HPDE6-E6E7 (cell line): Measurements from ENCODE around the gene HEBP1.

Source experiments
- DNase-seq: peaks from one replicate; pipeline ENCODE4 v3.0.0; 2011; ENCODE audit warnings: missing footprints; ENCODE audit errors: extremely low spot score

Gene HEBP1

DNA sequence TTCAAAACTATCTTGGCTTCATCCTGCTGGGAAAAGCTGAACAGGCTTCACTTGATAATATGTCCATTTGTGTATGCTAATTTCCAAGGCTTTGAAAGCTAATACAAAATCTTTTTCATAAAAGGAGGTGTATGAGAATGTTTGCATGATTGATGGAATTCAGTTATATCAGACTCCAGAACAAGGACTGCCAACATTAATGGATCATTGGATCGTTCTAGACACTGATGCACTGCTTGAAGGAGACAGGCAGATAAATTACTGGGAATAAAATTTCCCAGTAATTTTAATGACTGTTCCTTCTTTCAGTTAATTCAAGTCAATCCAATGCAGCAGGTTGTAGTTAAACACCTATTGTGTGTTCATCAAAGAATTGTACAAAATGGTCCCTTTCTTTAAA lies 48.6 kb downstream of the HEBP1 start:
- no peak for DNase-seq

DNA sequence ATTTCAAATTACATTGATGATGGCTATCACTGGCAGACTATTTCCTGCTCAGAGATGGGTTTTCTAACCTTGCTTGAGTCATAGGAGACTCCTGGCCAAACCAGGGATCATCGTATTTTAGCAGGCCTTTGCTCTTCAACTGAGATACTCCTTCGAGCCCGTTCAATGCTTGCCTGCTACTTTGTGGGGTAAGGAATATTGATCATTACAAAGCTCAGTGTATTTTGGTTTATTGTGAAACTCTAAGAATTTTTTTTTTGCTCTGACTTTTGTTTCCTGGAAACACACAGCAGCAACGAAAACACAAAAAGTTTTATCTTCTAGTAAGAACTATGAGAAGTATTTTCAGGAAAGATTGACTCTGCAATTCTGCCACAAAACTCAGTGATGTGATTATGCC lies 52.2 kb downstream of the HEBP1 start:
- DNase-seq, result no peak

DNA sequence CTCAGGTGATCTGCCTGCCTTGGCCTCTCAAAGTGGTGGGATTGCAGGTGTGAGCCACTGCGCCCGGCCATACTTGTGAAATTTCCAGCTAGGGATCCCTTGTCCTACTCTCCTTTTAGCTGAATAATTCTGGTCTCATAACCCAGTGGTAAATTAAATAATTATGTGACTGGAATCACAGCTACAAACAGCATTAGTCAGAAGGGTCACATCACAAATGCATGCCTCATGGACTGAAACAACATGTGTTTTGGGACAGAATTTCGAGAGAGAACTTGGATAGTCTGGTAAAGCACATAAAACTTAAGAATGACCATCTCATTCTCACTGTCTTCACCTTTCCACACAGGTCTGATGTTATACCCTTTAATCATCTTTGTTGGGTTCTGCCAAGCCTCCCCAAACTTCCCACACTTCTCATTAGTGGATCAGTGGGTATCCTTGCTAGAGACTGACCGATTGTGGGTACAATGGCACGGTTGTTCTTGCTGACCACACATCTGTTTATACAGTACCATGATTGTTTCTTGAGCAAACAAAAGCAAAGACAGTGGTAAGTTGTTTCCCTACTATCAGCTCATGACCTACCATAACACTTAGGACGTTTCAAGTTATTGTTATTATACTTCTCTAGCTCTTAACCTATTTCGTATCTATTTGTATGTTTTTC lies 53.2 kb downstream of the HEBP1 start:
- no peak for DNase-seq

DNA sequence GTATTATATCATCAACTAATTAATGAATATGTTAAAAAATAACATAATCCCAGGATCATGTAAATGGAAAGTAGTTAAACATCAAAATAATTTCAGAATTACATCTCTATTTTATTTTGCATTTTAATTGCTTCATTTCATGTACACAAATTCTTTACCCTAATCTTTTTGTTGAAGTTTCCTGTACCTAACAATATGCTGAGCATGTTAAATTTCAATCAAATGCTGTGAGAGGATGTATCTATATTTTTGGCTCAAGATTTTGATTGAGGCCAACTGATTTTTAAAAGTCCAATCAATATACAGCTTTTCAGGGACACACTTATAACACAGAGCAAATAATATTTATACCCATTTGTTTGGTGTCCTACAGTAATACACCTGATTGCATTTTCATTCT lies 54.5 kb downstream of the HEBP1 start:
- DNase-seq, result no peak

DNA sequence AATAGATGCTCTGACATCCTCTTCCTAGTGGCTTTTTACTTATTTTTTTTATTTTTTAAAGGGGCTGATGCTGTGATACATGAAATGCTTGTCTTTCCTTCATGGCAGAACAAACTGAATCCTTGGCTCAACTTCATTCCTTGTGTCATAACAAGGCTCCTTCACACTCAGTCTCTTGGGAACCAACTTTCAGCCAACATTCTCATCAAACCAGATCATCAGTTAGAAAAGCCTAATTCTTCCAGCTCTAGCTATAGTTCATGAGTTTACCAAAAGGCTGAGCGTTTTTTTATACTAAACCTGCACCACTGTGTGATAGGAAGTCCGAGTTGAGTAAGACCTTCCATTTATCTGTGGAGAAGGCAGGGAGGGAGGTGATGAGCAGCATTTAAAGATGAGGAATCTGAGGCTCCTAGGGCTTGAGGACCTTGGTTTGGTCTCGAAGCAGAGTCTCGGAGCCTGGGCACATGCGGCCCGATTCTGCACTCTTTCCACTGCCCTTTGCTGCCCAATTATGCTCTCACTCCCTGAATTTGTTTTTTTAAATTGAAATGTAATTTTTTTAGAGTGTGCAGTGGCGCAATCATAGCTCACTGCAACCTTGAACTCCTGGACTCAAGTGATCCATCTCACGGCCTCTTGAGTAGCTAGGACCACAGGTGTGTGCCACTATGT lies 56.3 kb downstream of the HEBP1 start:
- no peak for DNase-seq

DNA sequence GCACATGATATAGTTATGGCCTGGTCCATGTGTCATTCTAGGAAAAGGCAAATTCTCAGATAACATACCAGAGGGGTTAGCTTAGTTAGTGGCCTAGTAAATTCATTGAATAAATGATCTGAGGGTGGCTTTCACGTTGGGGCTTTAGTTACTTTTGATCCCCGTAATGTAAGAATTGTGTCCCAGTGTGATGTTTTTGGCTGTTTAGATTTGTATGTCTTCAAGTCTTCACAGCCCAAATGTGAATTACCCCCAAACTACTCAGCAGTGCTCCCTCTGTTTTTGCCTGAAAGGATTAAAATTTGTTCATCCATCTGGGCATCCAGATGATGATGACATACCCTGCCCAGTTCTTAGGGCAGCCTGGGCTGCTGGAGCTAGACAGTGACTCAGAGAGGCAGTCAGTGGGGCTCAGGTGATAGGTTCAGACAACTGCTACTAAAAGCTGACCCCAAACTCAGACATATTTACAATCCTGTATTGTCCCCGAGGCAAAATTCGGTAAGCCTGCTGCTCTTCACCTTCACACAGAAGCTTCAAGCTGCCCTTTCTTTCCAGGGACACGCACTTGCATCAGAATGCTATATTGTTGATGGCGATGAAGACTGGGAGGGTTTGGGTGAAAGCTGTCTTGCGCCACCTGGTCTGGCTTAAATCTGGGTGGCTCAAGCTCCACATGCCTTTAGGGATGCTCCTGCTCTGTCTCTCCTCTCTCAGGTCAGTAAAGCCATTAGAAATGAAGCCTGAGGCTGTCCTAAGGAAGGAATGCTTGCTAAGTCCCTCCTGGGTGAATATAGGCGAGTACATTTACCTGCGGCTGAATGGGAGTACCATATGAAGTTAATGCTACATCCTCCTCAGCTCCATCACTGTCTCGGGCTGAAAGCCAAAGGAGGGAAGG lies 58.4 kb downstream of the HEBP1 start:
- no peak for DNase-seq

DNA sequence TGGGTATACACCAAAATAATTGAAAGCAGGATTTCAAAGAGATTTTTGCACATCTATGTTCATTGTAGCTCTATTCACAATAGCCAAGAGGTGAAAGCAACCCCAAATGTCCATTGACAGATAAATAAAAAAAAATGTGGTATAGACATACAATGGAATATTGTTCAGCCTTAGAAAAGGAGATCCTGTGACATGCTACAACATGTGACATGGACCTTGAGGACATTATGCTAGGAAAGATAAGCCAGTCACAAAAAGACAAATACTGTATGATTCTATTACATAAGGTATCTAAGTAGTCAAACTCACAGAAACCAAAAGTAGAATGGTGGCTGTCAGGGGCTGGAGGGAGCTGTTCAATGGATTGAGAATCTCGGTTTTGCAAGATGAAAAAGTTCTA lies 60.2 kb downstream of the HEBP1 start:
- no peak for DNase-seq

DNA sequence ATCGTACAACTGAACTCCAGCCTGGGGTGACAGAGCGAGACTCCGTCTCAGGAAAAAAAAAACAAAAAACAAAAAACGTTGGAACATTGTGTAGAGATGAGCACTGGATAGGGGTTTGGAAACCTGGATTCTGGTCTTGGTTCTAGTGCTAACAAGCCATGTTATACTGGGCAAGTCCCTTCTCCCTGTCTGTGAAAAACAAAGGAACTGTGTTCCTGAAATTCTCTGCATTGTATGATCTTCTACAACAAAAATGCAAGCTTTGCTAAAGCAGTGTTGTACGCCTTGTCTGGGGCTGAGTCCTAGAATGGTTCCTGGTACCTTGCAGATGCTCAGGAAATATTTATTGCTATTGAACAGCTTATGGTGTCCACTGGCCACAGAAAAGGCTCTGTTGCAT lies 61.5 kb downstream of the HEBP1 start:
- no peak for DNase-seq

DNA sequence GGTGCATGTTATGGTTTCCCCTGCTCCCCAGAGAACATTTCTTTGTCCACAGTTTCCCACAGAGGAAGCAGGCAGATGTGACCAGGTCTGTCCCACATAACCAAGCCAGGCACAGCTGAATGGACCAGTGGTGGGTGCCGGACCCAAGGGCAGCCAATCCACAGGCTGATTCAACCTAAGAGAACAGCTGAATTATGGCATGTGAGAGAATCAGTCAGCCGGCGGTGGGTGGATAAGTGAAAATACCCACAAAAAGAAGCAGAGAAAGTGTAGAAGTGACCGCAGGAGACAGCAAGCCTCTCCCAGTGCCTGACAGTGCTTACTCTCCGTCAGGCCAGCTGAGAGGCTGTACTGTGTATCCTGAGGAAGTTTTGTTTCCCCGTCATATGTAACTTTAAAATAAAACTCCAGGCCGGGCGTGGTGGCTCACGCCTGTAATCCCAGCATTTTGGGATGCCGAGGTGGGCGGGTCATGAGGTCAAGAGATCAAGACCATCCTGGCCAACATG lies 63.0 kb downstream of the HEBP1 start:
- DNase-seq, result no peak

DNA sequence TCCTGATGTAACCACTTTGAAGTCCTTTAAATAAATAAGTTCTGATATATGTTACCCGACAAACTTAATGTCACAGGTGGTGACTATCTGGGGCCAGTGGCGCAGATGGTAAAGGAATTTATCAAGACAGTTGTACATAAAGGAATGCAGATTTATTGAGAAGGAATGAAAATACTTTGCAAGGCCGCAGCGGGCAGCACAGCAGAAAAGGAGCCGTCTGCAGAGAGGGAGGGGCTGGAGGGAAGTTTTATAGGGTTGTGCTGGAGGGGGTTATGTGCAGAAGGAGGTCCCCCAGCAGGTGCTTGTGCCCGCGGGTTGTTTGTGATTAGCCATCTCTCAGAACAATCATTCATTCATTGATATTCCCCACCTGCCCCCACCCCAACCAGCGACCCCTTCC lies 65.5 kb downstream of the HEBP1 start:
- DNase-seq, result no peak

DNA sequence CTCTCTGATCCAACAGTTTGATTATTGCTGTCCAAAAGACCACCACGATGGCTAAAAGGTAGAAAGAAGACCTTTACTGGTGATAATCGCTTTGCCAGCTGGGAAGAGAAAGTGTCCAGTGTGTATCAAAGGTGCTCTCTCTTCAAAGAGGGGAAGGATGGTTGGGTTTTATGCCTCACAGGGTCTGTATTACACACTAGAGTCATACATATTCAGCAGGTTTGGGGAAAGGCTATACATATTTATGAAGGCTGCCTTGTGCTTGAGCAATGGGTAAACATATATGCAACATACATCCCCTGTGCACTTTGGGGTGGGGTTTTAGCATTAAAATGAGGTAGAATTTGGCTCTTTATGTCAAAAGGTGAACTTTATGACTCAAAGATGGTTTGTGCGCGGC lies 66.3 kb downstream of the HEBP1 start:
- DNase-seq, result no peak

DNA sequence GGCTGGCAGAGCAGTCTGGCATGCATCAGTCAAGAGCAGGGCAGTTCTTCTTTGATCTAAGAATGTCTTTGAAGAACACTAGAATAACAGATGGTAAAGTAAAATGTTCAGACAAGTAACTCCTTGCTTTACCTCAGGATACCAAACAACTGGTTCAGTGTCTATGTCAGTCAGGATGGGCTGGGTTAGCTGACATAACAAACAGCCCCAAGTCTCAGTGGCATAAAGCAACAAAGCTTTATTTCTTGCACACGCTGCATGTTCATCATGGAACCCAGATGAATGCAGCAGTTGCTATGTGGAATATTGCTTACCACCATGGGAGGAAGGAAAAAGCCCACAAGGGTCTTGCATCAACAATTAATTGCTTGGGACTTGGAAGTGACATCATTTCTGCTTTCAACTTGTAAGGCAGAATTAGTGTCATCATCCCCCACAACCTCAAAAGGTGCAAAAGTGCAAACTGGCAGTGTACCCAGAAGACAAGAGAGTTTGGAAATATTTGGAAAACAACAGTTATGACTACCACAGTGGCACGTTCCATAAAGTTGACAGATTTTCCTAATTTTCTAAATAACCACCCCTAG lies 69.3 kb downstream of the HEBP1 start:
- DNase-seq, result no peak

DNA sequence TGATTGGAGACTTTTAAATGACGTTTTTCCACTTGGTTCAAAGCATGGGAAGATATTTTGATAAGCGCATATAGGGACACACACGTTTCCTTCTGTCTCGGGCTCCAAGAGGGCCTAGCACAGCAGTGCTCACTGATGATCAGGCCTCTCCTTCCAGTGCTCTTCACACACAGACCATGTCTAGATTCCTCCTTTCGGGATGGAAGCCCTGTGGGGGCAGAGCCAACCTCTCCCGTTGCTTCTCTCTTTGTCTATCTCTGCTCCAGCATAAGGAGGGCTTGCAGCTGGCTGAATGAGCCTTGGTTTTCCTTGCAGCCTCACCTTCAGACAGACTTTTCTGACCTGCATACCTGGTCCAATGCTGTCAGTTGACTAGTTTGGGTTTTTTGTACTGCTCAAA lies 70.4 kb downstream of the HEBP1 start:
- DNase-seq, result no peak

DNA sequence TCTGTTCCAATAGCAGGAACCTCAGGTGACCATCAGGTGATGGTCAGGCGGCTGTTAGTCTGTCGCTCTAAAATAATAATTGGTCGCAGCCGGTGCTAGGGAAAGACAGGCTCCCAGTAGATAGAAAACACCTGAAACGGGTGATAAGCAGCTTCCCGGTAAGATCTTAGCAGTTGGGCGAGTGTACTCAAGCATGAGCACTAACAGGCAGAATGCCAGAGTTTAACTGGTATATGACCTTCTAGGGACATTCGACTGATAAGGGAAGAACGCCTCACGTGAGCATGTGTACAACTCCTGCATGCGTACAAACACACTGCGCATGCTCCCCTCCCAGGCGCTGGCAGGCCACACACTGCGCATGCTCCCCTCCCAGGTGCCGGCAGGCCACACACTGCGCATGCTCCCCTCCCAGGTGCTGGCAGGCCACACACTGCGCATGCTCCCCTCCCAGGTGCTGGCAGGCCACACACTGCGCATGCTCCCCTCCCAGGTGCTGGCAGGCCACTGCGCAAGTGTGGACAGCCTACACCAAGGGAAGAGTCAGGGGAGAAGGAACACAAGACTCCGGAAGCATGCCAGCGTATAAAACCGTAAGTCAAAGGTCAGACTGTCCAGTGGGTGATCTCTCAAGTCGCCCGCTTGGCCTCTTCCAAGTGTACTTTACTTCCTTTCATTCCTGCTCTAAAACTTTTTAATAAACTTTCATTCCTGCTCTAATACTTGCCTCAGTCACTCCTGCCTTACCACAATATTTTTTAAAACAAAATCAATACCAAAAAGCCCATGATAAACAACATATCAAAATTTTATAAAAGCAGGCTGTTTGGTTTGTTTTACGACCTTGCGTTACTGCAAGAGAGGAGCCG lies 72.6 kb downstream of the HEBP1 start:
- peak; percentile 89 for DNase-seq

DNA sequence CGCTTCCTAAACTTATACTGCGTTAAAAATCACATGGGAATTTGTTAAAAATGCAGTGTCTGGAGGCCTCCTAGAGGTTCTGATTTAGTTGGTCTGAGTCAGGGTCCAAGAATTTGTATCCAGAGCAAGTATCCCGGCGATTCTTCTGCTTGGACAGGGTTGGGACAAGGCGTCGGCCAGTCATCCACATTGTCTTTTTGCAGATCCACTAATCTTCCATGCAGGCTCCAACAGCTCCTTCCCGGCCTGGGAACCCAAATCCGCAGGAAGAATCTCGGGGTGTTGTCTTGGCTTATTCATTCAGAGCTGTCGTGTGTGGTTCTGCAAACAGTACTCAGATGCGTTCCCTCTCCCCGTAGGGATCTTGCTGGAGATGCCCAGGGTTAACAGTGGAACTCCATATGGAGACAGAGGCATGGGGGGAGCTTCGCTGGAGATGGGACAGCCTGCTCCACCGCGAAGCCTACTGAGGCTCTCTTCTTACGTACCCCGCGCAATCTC lies 73.4 kb downstream of the HEBP1 start:
- no peak for DNase-seq

DNA sequence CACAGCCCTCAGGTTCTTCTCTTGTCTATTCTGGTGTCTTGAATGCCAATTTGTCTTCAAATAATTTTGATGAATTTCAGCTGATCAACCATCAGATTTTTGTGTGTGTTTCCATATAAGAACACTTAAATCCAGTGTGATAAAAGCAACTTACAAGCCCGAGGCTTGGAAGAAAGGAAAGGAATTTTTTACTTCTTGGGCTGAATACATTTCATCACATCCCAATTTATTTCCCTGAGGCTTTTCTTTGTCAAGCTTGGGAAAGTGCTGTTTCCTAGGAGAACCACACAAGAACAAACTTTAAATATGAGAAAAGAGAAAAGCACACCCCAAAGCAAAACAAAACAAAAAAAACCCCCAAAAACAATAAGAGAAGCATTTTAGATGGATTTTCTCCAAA lies 74.7 kb downstream of the HEBP1 start:
- DNase-seq, result no peak
